GM21367 (cell line): ENCODE results near the gene SFTA2.

Experiments used
- ATAC-seq: cut with Tn5 transposase; IDR thresholded peaks from one replicate; pipeline ENCODE4 v1.9.1; 2021; ENCODE audit not compliant: unreplicated experiment

SFTA2 gene

GRCh38 chr6:30891816-30892538, 40.0 kb downstream of the SFTA2 start:
- no peak for ATAC-seq

- no peak for ATAC-seq
Observed at GRCh38 chr6:30891450-30891723, 40.6 kb downstream of the SFTA2 start.

GRCh38 chr6:30890646-30891449, 41.1 kb downstream of the SFTA2 start:
- no peak for ATAC-seq

- no peak for ATAC-seq
Observed at GRCh38 chr6:30889921-30890645, 41.9 kb downstream of the SFTA2 start.

GRCh38 chr6:30889496-30889885, 42.5 kb downstream of the SFTA2 start:
- no peak for ATAC-seq

- no peak for ATAC-seq
Observed at GRCh38 chr6:30888816-30889495, 43.0 kb downstream of the SFTA2 start.

- no peak for ATAC-seq
Observed at GRCh38 chr6:30887901-30888815, 43.8 kb downstream of the SFTA2 start.

GRCh38 chr6:30886897-30887255, 45.1 kb downstream of the SFTA2 start:
- ATAC-seq, result no peak

GRCh38 chr6:30885999-30886896, 45.7 kb downstream of the SFTA2 start:
- no peak for ATAC-seq

- ATAC-seq, result no peak
Observed at GRCh38 chr6:30885481-30885998, 46.4 kb downstream of the SFTA2 start.

- ATAC-seq, result no peak
Observed at GRCh38 chr6:30884521-30885480, 47.2 kb downstream of the SFTA2 start.

GRCh38 chr6:30883685-30884520, 48.1 kb downstream of the SFTA2 start, which contains the start of gene DDR1:
Gene DDR1, plus strand, starts transcription at chr6:30884519. Its CDS starts 4,211 bp downstream, at chr6:30888730.
- no peak for ATAC-seq

- ATAC-seq, result no peak
Observed at GRCh38 chr6:30882759-30883684, 48.9 kb downstream of the SFTA2 start.

GRCh38 chr6:30882204-30882758, 49.7 kb downstream of the SFTA2 start:
- no peak for ATAC-seq

- ATAC-seq, result no peak
Observed at GRCh38 chr6:30881392-30882203, 50.4 kb downstream of the SFTA2 start.
